ENCODE measurements around the gene GABRD.

DNA sequence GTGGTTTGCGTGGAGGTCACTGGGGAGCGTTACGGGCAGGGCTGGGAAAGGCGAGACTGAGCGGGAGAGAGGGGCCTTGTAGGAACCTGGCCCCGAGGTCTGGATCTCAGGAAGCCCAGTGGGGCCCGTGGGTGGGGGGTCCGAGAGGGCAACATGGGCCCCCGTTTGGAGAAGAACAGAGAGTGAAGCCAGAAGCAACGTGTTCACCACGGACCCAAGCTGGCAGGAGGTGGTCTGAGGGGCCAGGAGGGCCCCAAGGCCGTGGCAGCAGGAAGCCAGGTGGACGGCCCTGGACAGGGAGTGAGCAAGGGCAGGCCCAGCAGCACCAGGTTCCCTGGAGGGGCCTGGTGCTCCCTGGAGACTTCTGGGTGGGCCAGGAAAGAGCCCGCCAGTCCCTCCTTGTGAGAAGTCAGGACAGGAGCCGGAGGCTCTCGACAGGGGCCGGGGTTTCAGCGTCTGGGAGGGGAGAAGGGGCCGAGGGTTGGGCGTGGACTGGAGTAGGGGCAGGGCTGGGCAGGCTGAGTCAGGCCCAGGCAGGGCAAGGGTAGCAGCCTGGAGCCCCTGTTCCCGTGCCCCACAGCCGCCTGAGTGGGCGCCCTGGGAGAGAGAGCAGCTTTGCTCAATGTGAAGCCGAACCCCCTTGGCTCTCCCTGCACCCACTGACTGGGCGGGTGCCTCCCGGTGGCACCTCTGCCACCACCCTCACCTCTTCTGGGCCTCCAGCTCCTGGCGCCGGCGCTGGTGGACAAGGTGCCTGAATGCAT is 49.0 kb upstream of the GABRD start:
- TF ChIP-seq, protein P1, sequence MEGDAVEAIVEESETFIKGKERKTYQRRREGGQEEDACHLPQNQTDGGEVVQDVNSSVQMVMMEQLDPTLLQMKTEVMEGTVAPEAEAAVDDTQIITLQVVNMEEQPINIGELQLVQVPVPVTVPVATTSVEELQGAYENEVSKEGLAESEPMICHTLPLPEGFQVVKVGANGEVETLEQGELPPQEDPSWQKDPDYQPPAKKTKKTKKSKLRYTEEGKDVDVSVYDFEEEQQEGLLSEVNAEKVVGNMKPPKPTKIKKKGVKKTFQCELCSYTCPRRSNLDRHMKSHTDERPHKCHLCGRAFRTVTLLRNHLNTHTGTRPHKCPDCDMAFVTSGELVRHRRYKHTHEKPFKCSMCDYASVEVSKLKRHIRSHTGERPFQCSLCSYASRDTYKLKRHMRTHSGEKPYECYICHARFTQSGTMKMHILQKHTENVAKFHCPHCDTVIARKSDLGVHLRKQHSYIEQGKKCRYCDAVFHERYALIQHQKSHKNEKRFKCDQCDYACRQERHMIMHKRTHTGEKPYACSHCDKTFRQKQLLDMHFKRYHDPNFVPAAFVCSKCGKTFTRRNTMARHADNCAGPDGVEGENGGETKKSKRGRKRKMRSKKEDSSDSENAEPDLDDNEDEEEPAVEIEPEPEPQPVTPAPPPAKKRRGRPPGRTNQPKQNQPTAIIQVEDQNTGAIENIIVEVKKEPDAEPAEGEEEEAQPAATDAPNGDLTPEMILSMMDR (IDR thresholded peaks at IDR 0.05), result no peak
- no peak for TF ChIP-seq POLR2A (IDR thresholded peaks at IDR 0.05)

Measured in esophagus squamous epithelium (tissue), 4 donors.